ENCODE results near the gene MXD3.
"Not testable (repeated sequence)": the region's sequence is repeated elsewhere in the genome, so short reads cannot be mapped to it uniquely, and the experiment has no call there.

The MXD3 gene

DNA sequence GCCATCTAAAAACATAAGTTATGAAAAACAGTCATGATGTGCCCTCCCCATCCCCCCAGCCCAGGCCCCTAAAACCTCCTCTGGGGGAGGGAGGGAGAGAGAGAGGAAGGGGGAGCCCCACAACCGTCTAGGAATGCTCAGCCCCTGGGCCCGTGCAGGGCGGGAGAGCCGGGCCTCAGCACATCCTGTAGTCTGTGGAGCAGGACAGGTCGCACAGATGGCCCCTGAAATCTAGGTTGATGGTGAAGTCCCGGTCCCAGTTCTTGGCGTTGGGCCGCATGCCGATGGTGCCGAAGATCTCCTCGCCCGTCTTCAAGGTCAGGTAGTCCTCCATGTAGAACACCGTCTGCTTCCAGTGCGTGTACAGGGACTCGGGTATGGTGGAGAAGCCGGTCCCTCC, 46.3 kb downstream of the MXD3 start:
- no peak for DNase-seq (ENCODE audit: low read depth)

DNA sequence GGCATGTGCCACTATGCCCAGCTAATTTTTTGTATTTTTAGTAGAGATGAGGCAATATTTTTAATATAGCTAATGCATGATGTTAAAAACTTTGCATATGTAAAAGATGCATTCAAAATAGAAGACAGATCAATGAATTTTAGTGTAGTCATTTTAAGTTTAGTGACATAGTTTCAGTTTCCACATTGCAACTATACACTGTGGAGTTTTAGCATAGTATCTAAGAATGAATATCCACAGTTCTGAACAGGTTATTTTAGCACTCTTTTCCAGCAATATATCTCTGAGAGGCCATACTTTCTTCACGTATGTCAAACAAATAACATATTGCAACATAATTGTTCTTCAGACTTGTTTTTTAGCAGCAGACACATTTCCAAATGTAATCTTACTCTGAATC, 47.5 kb downstream of the MXD3 start:
- no peak for DNase-seq (ENCODE audit: low read depth)

DNA sequence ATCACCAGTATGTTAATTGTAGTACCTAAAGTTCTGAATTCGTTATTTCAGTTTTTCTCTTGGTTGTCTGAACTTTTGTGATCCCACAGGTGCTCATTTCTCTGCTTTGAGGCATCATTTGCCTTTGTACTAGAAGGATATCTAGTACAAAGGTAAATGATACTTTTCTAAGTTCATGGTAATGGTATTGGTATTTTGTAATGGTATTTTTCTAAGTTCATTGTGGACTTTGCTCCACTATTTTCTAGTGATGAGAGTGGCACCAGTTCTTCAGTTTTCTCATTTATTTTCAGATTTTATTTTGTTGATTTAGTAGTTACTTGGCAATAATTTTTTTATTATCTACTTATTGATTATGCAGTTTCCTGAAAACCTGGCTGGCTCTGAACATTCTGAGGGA, 50.2 kb downstream of the MXD3 start:
- no peak for DNase-seq (ENCODE audit: low read depth)

DNA sequence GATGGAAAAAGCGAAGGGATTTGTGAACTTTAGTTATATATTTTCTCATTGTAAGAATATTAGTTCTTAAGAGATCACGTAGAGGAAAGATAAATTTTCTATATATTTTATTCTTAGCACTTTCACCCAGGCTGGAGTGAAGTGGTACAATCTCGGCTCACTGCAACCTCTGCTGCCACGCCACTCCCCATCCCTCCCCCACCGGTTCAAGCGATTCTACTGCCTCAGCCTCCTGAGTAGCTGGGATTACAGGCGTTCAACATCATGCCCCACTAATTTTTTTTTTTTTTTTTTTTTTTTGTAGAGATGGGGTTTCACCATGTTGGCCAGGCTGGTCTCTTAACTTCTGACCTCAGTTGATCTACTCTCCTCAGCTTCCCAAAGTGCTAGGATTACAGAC, 50.7 kb downstream of the MXD3 start:
- DNase-seq (ENCODE audit: low read depth): no peak

DNA sequence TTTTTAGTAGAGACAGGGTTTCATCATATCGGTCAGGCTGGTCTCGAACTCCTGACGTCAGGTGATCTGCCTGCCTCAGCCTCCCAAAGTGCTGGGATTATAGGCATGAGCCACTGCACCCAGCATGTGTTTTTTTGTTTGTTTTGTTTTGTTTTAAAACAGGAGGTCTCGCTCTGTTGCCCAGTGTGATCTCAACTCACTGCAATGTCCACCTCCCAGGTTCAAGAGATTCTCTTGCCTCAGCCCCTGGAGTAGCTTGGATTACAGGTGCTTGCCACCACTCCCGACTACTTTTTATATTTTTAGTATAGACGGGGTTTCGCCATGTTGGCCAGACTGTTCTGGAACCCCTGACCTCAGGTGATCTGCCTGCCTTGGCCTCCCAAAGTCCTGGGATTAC, 53.0 kb downstream of the MXD3 start:
- not testable (repeated sequence) for DNase-seq (ENCODE audit: low read depth)
